Stimulated activated CD4-positive, alpha-beta T cell treated with anti-CD3 and anti-CD28 coated beads, TNF-alpha, amount 100 ng/mL, for 1 hour (primary cell): ENCODE measurements around the gene NRXN2.

Source experiments
- DNase-seq, 3 donors: peaks; one replicate each; pipeline ENCODE4 v3.0.0-alpha.2; 2020; ENCODE audit warnings: low read depth in 3 of 3, low spot score in 1 of 3

NRXN2 gene

GRCh38 chr11:64653388-64653973 is 69.5 kb downstream of the NRXN2 start:
- DNase-seq, result no peak

DNA sequence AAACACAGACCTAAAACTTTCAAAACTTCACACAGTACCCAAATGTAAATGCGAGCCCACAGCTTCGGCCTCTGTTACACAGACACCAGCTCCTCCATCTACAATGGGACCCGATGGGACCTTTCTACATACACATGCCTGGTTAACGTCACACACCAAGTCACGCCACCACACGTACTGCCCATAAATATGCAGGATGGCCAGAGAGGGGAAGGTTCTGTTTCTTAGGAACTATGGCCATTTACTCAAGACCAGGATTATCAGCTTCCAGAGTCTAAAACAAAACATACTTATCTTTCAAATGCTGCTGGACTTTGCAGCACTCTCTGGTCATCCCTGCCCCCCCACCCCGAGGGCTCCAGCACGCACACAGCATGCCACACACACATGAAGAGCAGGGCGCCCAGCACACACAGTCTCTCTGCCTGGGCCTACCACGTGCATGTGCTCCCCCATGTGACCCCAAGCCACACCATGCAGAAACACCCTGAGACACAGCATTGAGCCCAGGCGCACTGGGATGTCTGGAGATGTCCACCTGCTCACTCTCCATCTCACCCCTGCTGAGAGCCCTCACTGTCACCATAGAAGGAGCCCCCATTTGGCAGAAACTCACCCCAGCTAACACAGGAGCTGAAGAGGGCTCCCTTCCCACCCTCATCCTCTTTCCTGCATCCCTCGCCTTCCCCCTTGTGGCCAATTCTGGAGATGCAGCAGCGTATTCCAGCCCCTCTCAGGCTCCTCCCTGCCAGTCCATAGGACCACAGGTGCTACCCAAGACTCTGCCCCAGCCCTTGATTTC is 70.2 kb downstream of the NRXN2 start:
- peak; percentile 24 to 70 (median 45) for DNase-seq

DNA sequence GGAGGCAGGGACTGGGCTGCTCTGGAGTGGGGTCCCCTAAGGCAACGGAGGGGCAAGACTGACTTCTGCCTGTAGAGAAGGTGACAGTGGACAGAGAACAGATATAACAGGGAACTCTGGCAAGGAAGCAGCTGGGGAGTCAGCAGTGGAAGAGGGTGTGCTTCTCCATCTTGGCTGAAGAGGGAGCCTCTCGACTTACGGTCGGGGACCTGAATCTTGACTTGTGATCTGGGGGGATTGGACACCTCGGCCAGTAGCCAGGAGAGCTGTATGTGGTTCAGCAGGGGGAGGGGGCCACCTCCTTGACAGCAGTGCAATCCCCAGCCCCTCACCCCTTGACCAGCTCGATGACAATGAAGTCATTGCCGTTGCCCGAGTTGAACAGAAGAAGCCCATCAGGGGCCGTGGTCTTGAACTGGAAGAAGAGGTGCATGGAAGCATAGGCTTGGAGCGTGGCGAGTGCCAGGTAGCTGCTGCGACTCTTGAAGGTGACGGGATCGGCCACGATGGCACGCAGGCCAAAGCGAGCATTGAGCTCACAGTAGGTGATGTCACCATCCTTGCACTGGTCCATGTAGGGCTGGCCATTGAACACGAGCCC is 72.0 kb downstream of the NRXN2 start:
- DNase-seq, result no peak

DNA sequence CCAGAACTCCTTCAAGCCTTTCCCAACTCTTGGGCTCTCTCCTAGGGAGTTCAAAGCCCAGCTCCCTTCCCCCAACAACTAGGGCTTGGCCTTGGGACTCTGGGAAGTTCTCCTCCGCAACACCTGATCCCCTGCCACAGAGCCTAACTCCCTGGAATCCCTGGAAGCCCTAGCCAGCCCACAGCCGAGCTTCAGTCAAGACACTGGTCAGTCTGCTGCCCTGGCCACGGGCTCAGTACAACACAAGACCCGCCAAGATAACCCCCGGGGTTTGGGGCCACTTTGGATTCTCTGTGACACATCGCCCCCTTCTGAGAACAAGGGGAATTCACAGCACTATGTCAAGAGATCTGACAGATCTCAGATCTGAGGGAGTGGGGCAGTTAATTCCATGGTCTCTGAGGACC is 73.7 kb downstream of the NRXN2 start:
- DNase-seq, result no peak

DNA sequence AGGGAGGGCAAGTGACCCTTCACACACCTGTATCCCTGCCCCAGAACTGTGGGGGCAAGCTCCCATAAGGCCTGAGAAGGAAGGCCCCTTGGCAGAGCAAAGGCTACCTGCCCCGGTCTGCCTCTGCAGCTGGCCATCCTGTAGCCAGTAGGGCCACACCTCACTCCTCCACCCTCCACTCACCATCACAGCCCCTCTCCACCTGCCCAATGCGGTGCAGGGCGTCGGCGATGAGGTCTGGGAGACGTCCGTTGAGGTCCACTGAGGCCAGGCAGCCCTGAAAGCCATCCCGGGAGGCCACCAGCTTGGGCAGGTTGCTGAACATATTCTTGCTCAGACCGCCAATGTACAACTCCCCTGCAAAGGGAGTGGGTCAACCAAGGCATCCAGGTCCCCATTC is 74.4 kb downstream of the NRXN2 start:
- DNase-seq, result no peak

DNA sequence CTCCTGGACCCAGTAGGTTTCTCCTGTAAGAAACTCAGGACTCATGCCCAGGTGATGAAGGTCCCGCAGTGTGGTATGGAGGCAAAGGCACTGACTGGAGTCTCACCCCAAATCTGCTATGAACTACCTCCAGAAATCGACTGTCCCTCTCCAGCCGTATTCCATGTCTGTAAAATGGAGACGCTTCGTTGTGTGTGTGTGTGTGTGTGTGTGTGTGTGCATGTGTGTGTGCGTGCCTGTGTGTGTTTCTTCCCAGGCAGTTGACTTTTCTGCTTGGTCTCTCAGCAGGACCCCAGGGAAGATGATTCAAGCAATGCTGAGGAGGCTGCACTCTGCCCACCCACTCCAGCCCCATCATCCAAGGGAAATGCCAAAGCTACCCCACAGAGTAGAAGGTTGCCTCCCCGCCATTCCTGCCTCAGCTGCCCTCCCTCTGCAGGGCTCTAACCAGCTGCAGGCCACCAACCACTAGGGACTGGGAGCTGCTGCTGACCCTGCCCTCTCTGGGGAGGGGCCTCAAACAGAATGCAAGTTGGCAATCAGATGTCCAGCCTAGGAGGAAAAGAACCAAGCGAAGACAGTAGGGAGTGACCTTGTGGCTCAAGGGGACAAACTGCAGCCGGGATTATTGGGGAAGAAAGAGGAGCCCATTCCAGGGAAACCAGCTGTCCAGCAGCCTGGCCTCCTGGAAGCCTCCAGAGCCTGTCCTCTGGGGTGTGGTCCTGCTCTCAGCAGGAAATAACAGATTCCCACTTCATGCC is 75.8 kb downstream of the NRXN2 start:
- DNase-seq, result no peak

GRCh38 chr11:64644647-64645275 is 78.2 kb downstream of the NRXN2 start:
- DNase-seq, result no peak

- no peak for DNase-seq
Measured at GRCh38 chr11:64643920-64644646, 78.9 kb downstream of the NRXN2 start.

DNA sequence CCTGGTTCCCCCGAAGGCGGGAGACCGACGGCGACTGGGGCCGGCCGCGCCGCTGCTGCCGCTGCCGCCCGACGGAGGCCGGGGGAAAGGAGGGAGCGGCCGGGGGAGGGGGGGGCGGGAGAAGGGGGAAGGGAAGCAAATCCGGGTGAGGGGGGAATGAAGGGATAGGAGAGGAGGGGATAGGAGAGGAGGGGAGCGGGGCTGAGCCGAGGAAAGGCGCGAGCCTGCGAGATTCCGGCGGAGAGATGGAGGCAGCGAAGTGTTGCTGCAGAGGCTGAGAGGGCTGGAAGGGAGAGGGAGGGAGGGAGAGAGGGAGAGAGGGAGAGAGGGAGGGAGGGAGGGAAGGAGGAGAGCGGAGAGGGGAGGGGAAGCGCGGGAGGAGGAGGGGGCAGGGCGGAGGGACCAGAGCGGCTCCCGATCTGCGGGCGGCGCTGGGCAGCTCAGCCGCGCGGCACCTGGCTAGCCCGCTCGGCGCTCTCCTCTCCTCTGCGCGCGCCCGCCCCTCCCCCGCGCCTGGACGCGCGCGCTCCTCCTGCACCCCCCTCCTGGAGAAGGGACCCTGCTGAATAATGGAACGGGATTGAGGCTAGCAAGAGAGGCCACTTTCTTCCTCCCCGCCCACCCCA is 79.6 kb downstream of the NRXN2 start:
- no peak for DNase-seq

- DNase-seq, result no peak
Measured at GRCh38 chr11:64642871-64643255, 80.1 kb downstream of the NRXN2 start.

DNA sequence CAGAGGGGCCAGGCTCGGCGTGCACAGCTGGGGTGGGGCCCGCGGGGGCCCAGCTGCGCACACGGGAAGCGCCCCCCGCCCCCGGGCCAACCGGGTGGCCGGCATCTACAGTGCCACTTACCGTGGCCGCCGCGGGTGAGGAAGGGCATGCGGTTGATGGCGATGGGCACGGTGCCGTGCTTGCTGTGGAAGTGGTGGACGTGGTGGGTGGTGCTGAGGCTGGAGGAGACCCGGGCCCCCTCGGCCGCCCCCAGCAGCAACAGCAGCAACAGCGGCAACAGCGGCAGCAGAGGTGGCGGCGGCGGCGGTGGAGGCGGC is 80.6 kb downstream of the NRXN2 start:
- no peak for DNase-seq

- DNase-seq, result no peak
Measured at GRCh38 chr11:64641596-64642417, 81.2 kb downstream of the NRXN2 start.

DNA sequence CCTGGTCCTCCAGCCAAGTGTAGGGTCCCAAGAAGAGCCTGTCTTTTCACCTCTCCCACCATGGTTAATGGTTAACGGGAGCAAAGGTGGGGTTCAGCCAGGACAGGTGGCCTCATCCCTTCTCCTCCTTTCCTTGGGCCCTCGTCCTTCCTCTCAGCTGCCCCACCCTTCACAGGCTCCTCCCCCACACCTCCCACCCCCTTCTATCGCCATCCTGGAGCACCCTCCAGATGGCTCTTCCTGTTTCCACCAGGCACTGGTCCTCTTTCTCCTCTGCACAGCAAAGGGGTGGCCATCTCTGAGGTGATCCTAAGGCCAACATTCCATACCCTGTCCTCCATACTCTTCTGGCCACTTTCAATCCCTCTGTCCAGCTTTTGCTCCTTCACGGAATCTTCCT is 83.1 kb downstream of the NRXN2 start:
- no peak for DNase-seq

- no peak for DNase-seq
Measured at GRCh38 chr11:64638829-64639228, 84.2 kb downstream of the NRXN2 start.

GRCh38 chr11:64638018-64638665 is 84.9 kb downstream of the NRXN2 start:
- no peak for DNase-seq

- no peak for DNase-seq
Measured at GRCh38 chr11:64637334-64638017, 85.5 kb downstream of the NRXN2 start.

DNA sequence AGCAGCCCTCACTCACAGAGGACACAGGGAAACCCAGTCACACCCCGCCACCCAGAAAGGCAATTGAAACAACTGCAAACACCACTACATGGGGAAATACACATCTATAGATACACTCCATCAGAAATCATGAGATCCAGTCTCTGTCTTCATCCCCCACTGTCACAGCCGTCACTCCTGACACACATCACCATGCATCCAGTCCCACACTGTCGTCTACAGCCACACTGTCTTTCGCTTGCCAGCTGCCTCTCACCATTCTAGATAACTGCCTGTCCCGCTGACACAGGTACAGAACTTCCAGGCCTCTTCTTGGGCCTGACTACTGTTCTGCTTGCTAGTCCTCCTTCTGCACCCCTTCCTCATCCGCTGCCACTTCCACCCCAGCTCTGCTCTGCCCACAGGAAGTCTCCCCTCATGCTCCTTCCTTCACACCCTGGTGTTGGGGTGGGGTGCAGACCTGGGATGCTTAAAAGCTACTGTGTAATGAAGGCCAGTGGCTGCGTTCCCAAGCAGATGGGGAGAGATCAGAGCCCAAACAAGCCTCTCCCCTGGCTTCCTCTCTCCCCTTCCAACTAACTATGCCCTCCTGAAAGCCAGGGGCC is 89.3 kb downstream of the NRXN2 start:
- DNase-seq, result no peak

DNA sequence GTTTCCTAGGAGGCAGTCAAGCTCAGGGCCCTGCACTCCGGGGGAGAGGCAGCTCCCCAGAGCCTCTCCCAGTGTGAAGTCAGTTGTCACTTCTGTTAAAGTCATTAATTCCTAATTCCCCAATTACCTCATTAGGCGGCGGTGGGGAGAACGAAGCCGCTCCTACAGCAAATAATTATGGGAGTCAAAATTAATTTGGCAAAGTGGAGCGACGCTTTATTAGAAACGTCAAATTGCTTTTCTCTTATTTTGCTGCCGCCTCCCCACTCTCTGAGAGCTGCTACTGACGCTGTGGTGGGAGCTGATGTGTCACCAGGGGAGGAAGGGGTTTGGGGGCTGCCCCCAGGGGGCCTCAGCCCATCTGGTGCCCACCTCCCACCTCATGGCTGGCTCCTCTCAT is 90.3 kb downstream of the NRXN2 start:
- DNase-seq, result no peak
